ENCODE data around the gene SLC49A3. TPM values are rescaled to one million over a fixed set of nuclear protein-coding genes. Genes with fewer than 3 reads are reported as not detected.

The SLC49A3 gene
- total RNA-seq, 2 experiments from 2014 or later = 0.22 to 0.91 TPM

DNA sequence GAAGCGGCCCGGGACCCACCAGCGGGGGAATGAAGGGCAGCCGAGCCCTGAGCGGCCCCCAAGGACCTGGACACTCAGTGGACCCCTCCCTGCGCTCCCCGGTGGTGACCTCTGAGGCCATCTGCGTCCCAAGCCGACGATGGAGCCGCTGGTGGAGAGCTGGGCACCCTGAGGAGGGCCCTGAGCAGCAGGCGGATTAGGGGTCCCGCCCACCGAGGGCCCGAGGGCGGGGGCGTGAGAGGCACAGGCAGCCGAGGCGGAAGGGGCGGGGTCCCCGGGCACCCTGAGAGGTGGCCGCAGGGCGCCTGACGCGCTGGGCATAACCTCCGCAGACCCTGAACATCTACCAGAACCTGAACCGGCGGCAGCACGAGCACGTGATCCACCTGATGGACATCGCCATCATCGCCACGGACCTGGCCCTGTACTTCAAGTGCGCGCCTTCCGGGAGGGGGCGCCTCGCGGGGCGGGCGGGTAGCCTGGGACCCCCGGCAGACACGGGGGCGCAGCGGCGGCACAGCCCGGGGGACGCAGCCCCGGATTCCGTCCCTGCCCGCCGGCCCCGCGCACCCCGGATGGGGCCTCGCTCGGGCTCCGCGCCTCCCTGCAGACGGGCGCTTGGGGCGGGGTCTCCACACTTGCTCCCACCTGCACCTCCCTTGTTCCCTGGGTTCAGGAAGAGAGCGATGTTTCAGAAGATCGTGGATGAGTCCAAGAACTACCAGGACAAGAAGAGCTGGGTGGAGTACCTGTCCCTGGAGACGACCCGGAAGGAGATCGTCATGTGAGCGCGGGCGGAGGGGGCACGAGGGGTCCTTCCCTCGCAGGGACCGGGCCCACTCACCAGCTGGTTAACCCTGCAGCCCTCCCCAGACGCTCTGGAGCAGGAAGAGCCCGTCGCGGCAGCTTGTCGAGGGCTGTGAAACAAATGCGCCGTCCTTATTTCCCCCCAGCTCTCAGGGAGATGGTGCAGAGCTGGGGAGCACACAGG lies 25.2 kb downstream of the SLC49A3 start:
- Histone ChIP-seq H3K36me3 (ENCODE audit: insufficient read depth, low read length) (no peaks in the 10 kb centered on the region), H3K9me3 (ENCODE audit: control insufficient read depth in 1 of 2, insufficient read depth in 1 of 2, low read length in 2 of 2) (no peaks in the 10 kb centered on the region), H3K27ac (ENCODE audit: low read depth in 1 of 2, low read length in 2 of 2) (peak overlapping the region; percentile 59 to 62), H3K4me1 (ENCODE audit: insufficient read depth, low read length) (peaks cover 22% of the 10 kb centered on the region), H3K27me3 (ENCODE audit: control insufficient read depth in 1 of 2, insufficient read depth in 2 of 2, low read length in 2 of 2) (no peaks in the 10 kb centered on the region), H3K4me3 (ENCODE audit: low read length) (peak overlapping the region; percentile 86)
- peaks cover 5% of the 10 kb centered on the region for H3K36me3 Mint-ChIP-seq (ENCODE audit: low read depth)
- no peaks in the 10 kb centered on the region for H3K27me3 Mint-ChIP-seq
- peak overlapping the region; percentile 88 for H3K4me3 Mint-ChIP-seq
- POLR2A ChIA-PET = interaction anchor here (0.8 to 4.3 kb wide), 5 partner anchors 11 to 539 kb away, joined by 3 to 64 read pairs (median 3); partner anchors contain the start of genes ATP5ME, MYL5, ZNF141 and ZNF718
- intact Hi-C loops (cut with DNase I, micrococcal nuclease) = loop anchor here (5.0 kb wide), 3 partner anchors 119 to 326 kb away; partner anchors contain the start of genes PIGG (in 1 of the 2), ZNF141 (in 1 of the 2) and ZNF721 (in 1 of the 2)
- CTCF ChIA-PET = interaction anchor here (1.7 kb wide), 1 partner anchor 10 kb away, joined by 4 read pairs; the partner anchor contains the start of genes ATP5ME and MYL5
- TF ChIP-seq, protein P1, sequence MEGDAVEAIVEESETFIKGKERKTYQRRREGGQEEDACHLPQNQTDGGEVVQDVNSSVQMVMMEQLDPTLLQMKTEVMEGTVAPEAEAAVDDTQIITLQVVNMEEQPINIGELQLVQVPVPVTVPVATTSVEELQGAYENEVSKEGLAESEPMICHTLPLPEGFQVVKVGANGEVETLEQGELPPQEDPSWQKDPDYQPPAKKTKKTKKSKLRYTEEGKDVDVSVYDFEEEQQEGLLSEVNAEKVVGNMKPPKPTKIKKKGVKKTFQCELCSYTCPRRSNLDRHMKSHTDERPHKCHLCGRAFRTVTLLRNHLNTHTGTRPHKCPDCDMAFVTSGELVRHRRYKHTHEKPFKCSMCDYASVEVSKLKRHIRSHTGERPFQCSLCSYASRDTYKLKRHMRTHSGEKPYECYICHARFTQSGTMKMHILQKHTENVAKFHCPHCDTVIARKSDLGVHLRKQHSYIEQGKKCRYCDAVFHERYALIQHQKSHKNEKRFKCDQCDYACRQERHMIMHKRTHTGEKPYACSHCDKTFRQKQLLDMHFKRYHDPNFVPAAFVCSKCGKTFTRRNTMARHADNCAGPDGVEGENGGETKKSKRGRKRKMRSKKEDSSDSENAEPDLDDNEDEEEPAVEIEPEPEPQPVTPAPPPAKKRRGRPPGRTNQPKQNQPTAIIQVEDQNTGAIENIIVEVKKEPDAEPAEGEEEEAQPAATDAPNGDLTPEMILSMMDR (IDR thresholded peaks at IDR 0.05) = no peak
- DNase-seq = peak; percentile 60 to 84 (median 76)
- no peaks in the 10 kb centered on the region for H3K9me3 Mint-ChIP-seq
- H3K27ac Mint-ChIP-seq = peak overlapping the region; percentile 80
- peaks cover 10% of the 10 kb centered on the region for H3K4me1 Mint-ChIP-seq (ENCODE audit: low read depth)
- peak; percentile 87 for ATAC-seq (ENCODE audit: poor library complexity)

DNA sequence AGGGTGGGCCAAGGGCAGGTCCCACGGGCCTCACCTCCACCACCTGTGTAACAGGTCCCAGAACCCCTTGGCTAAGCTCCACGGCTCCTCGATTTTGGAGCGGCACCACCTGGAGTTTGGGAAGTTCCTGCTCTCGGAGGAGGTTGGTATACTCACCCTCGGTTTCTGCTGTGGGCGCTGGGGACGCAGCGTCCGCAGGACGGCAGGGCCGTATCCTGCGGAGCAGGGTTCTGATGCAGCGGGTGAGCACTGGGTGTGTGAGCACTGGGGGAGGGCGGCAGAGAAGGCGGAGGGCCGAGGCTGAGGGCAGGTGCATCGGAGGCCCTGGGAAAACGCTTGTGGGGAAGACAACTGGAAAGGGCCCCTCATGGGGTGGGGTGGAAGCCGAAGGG lies 25.9 kb downstream of the SLC49A3 start:
- ATAC-seq (ENCODE audit: poor library complexity) = peak; percentile 8
- CTCF ChIA-PET = no interaction called here
- TF ChIP-seq, protein P1 (IDR thresholded peaks at IDR 0.05) = no peak
- peaks cover 5% of the 10 kb centered on the region for H3K36me3 Mint-ChIP-seq (ENCODE audit: low read depth)
- intact Hi-C loops (cut with DNase I, micrococcal nuclease) = loop anchor here (5.0 kb wide), 3 partner anchors 119 to 326 kb away; partner anchors contain the start of genes PIGG (in 1 of the 2), ZNF141 (in 1 of the 2) and ZNF721 (in 1 of the 2)
- no peaks in the 10 kb centered on the region for H3K27me3 Mint-ChIP-seq
- Histone ChIP-seq H3K36me3 (ENCODE audit: insufficient read depth, low read length) (no peaks in the 10 kb centered on the region), H3K9me3 (ENCODE audit: control insufficient read depth in 1 of 2, insufficient read depth in 1 of 2, low read length in 2 of 2) (no peaks in the 10 kb centered on the region), H3K27me3 (ENCODE audit: control insufficient read depth in 1 of 2, insufficient read depth in 2 of 2, low read length in 2 of 2) (no peaks in the 10 kb centered on the region), H3K27ac (ENCODE audit: low read depth in 1 of 2, low read length in 2 of 2) (peak overlapping the region; percentile 59 to 62), H3K4me3 (ENCODE audit: low read length) (peak overlapping the region; percentile 86), H3K4me1 (ENCODE audit: insufficient read depth, low read length) (peaks cover 22% of the 10 kb centered on the region)
- peaks cover 10% of the 10 kb centered on the region for H3K4me1 Mint-ChIP-seq (ENCODE audit: low read depth)
- DNase-seq = no peak
- H3K27ac Mint-ChIP-seq = peak overlapping the region; percentile 80
- H3K4me3 Mint-ChIP-seq = peak overlapping the region; percentile 88
- no peaks in the 10 kb centered on the region for H3K9me3 Mint-ChIP-seq
- POLR2A ChIA-PET = interaction anchor here (1.1 to 4.3 kb wide), 2 partner anchors 11 to 119 kb away, joined by 3 to 64 read pairs; partner anchors contain the start of genes ATP5ME and MYL5
